Measurements from ENCODE around the gene SUGCT. TPM values are rescaled to one million over a fixed set of nuclear protein-coding genes. Genes with fewer than 3 reads are reported as not detected.

SUGCT gene
- total and polyA plus RNA-seq, 9 of the 15 experiments (the other 6 are each of a cell fraction or from before 2014, with no cell fraction given), result 0.58 to 2.5 (median 1.4) TPM

DNA sequence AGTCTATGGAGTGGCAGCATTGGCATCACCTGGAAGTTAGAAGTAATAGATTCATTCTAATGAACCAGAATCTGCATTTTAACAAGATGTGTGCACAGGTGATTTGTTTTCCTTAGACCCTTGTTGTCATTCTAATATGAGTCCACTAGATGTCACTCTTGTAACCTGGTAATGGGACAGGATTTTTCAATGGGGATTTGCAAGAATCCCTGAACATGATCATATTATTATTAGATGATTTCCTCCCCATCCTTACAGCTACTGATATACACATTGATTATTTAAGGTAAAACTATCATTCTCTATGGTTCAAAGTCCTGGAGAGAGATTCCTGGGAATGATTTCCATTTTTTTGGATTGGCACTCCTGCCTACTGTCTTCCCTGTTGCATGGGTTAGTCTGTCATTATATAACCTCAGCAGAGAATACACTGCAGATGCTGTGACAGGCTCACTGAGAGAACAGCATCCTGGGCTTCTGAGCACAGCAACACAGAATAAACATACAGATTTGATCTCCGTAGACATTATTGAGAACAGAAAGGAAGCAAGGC is 194.9 kb downstream of the SUGCT start (continued):
- TF ChIP-seq NR2C1 (IDR thresholded peaks at IDR 0.05), result no peak
- no peak for TF ChIP-seq NR2C1 (tag; IDR thresholded peaks at IDR 0.05)
- peak; percentile 70 to 73 for TF ChIP-seq FOXK2 (conservative IDR thresholded peaks at IDR 0.05 in 1 of 2, IDR thresholded peaks at IDR 0.05 in 1 of 2; ENCODE audit: low read depth in 2 of 2)
- TF ChIP-seq MBD2 (IDR thresholded peaks at IDR 0.05; ENCODE audit: borderline replicate concordance, low read depth), result no peak
- TF ChIP-seq, protein P1, sequence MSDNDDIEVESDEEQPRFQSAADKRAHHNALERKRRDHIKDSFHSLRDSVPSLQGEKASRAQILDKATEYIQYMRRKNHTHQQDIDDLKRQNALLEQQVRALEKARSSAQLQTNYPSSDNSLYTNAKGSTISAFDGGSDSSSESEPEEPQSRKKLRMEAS (CRISPR knock-in tag; IDR thresholded peaks at IDR 0.05), result no peak
- no peak for TF ChIP-seq ZC3H4 (CRISPR knock-in tag; IDR thresholded peaks at IDR 0.05; ENCODE audit: borderline replicate concordance)
- no peak for TF ChIP-seq OTX1 (CRISPR knock-in tag; IDR thresholded peaks at IDR 0.05)
- TF ChIP-seq COPS2 (conservative IDR thresholded peaks at IDR 0.05), result no peak
- TF ChIP-seq, protein P2, sequence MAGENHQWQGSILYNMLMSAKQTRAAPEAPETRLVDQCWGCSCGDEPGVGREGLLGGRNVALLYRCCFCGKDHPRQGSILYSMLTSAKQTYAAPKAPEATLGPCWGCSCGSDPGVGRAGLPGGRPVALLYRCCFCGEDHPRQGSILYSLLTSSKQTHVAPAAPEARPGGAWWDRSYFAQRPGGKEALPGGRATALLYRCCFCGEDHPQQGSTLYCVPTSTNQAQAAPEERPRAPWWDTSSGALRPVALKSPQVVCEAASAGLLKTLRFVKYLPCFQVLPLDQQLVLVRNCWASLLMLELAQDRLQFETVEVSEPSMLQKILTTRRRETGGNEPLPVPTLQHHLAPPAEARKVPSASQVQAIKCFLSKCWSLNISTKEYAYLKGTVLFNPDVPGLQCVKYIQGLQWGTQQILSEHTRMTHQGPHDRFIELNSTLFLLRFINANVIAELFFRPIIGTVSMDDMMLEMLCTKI (IDR thresholded peaks at IDR 0.05; ENCODE audit: partially characterized antibody), result no peak
- TF ChIP-seq ZBTB17 (CRISPR knock-in tag; IDR thresholded peaks at IDR 0.05), result no peak
- TF ChIP-seq E2F3 (CRISPR knock-in tag; IDR thresholded peaks at IDR 0.05), result no peak
- TF ChIP-seq, protein P3, sequence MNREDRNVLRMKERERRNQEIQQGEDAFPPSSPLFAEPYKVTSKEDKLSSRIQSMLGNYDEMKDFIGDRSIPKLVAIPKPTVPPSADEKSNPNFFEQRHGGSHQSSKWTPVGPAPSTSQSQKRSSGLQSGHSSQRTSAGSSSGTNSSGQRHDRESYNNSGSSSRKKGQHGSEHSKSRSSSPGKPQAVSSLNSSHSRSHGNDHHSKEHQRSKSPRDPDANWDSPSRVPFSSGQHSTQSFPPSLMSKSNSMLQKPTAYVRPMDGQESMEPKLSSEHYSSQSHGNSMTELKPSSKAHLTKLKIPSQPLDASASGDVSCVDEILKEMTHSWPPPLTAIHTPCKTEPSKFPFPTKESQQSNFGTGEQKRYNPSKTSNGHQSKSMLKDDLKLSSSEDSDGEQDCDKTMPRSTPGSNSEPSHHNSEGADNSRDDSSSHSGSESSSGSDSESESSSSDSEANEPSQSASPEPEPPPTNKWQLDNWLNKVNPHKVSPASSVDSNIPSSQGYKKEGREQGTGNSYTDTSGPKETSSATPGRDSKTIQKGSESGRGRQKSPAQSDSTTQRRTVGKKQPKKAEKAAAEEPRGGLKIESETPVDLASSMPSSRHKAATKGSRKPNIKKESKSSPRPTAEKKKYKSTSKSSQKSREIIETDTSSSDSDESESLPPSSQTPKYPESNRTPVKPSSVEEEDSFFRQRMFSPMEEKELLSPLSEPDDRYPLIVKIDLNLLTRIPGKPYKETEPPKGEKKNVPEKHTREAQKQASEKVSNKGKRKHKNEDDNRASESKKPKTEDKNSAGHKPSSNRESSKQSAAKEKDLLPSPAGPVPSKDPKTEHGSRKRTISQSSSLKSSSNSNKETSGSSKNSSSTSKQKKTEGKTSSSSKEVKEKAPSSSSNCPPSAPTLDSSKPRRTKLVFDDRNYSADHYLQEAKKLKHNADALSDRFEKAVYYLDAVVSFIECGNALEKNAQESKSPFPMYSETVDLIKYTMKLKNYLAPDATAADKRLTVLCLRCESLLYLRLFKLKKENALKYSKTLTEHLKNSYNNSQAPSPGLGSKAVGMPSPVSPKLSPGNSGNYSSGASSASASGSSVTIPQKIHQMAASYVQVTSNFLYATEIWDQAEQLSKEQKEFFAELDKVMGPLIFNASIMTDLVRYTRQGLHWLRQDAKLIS (CRISPR knock-in tag; IDR thresholded peaks at IDR 0.05), result no peak
- no peak for TF ChIP-seq FOSL1 (tag; conservative IDR thresholded peaks at IDR 0.05)
- TF ChIP-seq, protein P4, sequence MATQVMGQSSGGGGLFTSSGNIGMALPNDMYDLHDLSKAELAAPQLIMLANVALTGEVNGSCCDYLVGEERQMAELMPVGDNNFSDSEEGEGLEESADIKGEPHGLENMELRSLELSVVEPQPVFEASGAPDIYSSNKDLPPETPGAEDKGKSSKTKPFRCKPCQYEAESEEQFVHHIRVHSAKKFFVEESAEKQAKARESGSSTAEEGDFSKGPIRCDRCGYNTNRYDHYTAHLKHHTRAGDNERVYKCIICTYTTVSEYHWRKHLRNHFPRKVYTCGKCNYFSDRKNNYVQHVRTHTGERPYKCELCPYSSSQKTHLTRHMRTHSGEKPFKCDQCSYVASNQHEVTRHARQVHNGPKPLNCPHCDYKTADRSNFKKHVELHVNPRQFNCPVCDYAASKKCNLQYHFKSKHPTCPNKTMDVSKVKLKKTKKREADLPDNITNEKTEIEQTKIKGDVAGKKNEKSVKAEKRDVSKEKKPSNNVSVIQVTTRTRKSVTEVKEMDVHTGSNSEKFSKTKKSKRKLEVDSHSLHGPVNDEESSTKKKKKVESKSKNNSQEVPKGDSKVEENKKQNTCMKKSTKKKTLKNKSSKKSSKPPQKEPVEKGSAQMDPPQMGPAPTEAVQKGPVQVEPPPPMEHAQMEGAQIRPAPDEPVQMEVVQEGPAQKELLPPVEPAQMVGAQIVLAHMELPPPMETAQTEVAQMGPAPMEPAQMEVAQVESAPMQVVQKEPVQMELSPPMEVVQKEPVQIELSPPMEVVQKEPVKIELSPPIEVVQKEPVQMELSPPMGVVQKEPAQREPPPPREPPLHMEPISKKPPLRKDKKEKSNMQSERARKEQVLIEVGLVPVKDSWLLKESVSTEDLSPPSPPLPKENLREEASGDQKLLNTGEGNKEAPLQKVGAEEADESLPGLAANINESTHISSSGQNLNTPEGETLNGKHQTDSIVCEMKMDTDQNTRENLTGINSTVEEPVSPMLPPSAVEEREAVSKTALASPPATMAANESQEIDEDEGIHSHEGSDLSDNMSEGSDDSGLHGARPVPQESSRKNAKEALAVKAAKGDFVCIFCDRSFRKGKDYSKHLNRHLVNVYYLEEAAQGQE (IDR thresholded peaks at IDR 0.05; ENCODE audit: borderline replicate concordance), result peak; percentile 55; the same call in 1 of the 2 replicates
- TF ChIP-seq, protein P4 (CRISPR knock-in tag; IDR thresholded peaks at IDR 0.05; ENCODE audit: low read depth), result no peak

Data from K562 (cell line).